Cardiac muscle cell (in vitro differentiated cells and primary cell): ENCODE results near the gene CRNKL1. TPM values are rescaled to one million over a fixed set of nuclear protein-coding genes. Genes with fewer than 3 reads are reported as not detected.
"Not testable (repeated sequence)": the region's sequence is repeated elsewhere in the genome, so short reads cannot be mapped to it uniquely, and the experiment has no call there.

ENCODE experiments used
- DNase-seq, 2 donors: peaks; one replicate each; pipeline versions ENCODE4 v3.0.0 to v3.0.0-alpha.2; 2010 to 2017; ENCODE audit warnings: low read depth in 1 of 2, low spot score in 1 of 2
- H3K27ac ChIP-seq: fragments of 200-600 bp; sonication (generic); 2 replicates; pipeline ENCODE4 v1.5.1; 2016
- H3K27me3 ChIP-seq: fragments of 200-600 bp; sonication (generic); 2 replicates; pipeline ENCODE4 v1.6.0; 2016; ENCODE audit warnings: control low read depth
- H3K36me3 ChIP-seq: fragments of 200-600 bp; sonication (generic); 2 replicates; pipeline ENCODE4 v1.5.1; 2016; ENCODE audit warnings: control low read depth
- H3K4me1 ChIP-seq: fragments of 200-600 bp; sonication (generic); 2 replicates; pipeline ENCODE4 v1.8.1; 2017; ENCODE audit warnings: low read depth, mild to moderate bottlenecking, mixed run types
- H3K4me3 ChIP-seq: fragments of 200-600 bp; sonication (generic); 2 replicates; pipeline ENCODE4 v1.5.1; 2016; ENCODE audit warnings: mild to moderate bottlenecking
- H3K9me3 ChIP-seq: fragments of 200-600 bp; sonication (generic); 2 replicates; pipeline ENCODE4 v1.5.1; 2017; ENCODE audit warnings: low read depth, mild to moderate bottlenecking, control low read depth
- CTCF ChIP-seq: IDR thresholded peaks from 2 replicates; pipeline ENCODE4 v1.5.1; 2012; ENCODE audit warnings: low read depth, mild to moderate bottlenecking, low read length
- polyA plus RNA-seq: library from polyadenylated mRNA; unstranded; fragments of >200 nt; fragmentation: Nextera tagmentation; extraction: Ambion mirVana; gene quantifications from 2 replicates; pipeline ENCODE4 v1.2.1, GENCODE V29; 2016
- total RNA-seq: library from RNA; depleted of rRNA; stranded (reverse); fragments of >200 nt; gene quantifications from 2 replicates; pipeline ENCODE4 v1.2.3, GENCODE V29; 2016

The CRNKL1 gene
- total and polyA plus RNA-seq, 2 experiments from 2014 or later: 16.4 to 24.8 TPM

DNA sequence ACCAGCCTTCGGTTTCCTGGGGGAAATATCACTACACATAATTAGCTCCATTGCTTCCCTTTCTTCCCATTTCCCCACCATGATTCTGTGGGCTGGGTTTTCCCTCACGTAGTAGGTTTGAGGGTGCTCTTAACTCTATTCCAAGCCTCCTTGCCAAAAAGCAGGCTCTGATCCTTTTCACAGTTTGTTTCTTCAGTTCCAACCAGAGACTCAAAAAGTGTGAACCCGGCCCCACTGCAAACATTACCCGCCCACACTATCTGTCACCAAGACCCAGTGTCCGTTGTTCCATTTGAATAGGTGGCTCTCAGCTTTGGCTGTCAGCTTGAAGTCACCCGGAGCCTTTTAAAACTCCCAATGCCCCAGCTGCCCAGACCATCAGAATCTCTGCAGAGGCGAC, 46.9 kb downstream of the CRNKL1 start:
- Histone ChIP-seq H3K36me3 (peaks cover 9% of the 10 kb centered on the region), H3K4me1 (no peaks in the 10 kb centered on the region), H3K27me3 (no peaks in the 10 kb centered on the region), H3K27ac (no peak overlapping the region), H3K4me3 (no peak overlapping the region), H3K9me3 (no peaks in the 10 kb centered on the region)
- TF ChIP-seq CTCF: no peak
- DNase-seq: no peak

- H3K9me3 ChIP-seq, H3K4me3 ChIP-seq, DNase-seq, H3K27ac ChIP-seq, H3K4me1 ChIP-seq, H3K36me3 ChIP-seq, H3K27me3 ChIP-seq: not testable (repeated sequence)
Measured at GRCh38 chr20:20003955-20004322, 48.3 kb downstream of the CRNKL1 start.

DNA sequence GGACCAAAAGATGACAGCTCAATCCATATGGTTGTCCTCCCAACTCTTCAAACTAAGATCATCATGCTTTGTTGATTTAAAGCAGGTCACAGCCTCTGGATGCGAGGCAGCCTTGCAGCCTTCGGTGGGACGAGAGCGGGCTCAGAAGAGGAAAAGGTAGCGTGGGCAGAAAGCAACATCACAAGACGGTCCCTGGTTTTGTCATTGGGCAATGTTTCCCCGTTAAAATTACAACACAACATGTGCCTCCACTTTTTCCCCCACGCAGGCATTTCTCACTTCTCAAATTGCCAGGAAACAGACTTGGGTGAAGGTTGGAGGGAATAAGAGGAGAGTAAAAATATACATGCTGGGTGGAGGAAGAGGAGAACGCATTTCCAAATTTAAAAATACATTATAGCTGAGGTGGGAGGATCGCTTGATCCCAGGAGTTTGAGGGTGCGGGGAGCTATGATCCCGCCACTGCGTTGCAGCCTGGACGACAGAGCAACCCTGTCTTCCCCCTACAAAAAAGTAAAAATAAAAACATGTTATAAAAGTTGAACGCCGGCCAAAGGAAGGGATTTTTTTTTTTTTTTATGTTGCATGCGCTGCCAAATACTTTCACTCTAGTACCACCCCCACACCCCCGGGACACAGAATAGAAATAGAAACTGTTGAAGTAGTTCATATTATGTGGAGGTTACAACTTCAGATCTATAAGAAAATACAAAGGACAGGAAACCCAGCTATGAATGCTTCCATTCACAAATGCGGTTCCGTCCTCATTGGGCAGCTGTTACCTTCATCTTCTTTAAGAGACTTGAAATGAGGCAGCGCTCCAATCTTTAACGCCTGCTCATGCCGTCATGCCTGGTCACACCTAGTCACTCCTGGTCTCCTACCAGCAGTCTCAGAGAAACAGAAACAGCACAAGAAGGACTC, 49.0 kb downstream of the CRNKL1 start:
- Histone ChIP-seq H3K27me3 (no peaks in the 10 kb centered on the region), H3K9me3 (no peaks in the 10 kb centered on the region), H3K36me3 (peaks cover 9% of the 10 kb centered on the region), H3K27ac (no peak overlapping the region), H3K4me1 (no peaks in the 10 kb centered on the region), H3K4me3 (no peak overlapping the region)
- peak in 1 of 2 donors; percentile 83 for DNase-seq
- TF ChIP-seq CTCF: no peak

DNA sequence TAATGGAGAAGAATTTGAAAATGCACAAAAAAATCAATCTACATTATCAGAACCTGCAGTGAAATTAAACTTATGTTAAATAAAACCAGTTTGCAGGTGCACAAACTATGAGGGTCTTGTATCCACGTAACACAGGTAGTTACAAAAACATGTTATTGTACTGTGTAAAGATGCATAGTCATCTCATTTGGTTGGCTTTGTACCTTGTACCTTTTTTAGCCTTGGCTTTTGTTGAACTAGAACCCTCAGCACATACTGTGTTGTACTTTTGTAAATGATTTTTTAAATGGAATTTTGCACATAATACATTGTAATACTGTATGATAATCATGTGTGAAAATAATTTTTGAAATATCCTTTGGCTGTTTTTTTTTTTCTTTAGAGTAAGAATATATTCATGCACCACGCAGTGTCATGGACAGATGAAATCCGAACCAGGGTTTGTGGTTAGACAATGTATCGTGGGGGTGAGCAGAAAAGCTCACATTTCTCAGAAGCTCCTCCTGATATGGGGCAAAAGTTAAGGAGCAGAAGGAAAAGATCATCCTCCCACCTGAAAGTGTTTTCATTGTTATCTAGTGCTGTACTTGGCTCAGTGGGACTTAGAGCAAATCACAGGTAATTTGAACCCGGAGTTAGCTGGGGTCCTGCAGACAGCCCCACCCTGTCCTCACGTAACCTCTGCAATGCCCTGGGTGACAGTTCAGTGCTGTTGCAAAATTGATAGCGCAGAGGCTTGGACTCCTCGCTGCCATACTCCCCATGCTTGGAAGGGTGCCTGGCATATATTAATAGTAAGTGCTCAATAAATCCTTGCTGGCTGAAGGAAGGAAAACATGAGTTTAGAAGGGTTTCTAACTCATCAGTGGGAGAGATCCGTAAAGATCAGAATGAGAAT, 49.9 kb downstream of the CRNKL1 start:
- peak in 1 of 2 donors; percentile 51 for DNase-seq
- Histone ChIP-seq H3K27me3 (no peaks in the 10 kb centered on the region), H3K4me3 (no peak overlapping the region), H3K9me3 (no peaks in the 10 kb centered on the region), H3K36me3 (peaks cover 13% of the 10 kb centered on the region), H3K27ac (no peak overlapping the region), H3K4me1 (no peaks in the 10 kb centered on the region)
- no peak for TF ChIP-seq CTCF

DNA sequence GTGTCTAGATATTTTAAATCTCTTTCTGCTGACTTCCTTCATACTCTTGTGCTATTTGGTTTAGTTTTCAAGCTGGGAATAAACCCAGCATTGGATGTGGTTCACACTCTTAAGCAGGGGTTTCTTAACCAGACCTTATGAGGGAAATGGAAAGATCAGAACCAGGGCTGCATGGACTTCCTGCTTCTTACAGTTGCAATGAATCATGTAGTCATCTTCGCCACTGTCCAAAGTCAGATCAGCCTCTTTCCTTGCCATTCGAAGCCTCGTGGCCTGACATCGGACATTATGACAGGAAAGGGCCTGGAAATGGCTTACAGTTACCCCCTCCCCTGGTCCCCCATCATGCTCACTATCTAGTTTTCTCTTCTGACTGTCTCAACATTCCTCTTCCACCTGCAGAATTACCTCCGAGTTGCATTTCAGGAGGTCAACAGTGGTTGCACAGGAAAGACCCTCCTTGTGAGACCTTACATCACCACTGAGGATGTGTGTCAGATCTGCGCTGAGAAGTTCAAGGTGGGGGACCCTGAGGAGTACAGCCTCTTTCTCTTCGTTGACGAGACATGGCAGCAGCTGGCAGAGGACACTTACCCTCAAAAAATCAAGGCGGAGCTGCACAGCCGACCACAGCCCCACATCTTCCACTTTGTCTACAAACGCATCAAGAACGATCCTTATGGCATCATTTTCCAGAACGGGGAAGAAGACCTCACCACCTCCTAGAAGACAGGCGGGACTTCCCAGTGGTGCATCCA, 51.9 kb downstream of the CRNKL1 start:
- Histone ChIP-seq H3K27me3 (no peaks in the 10 kb centered on the region), H3K4me3 (no peak overlapping the region), H3K9me3 (no peaks in the 10 kb centered on the region), H3K4me1 (no peaks in the 10 kb centered on the region), H3K36me3 (peaks cover 19% of the 10 kb centered on the region), H3K27ac (no peak overlapping the region)
- TF ChIP-seq CTCF: no peak
- no peak for DNase-seq
